Mucosa of descending colon (tissue), 3 donors: ENCODE results near the gene EIF4EBP2. TPM values are rescaled to one million over a fixed set of nuclear protein-coding genes. Genes with fewer than 3 reads are reported as not detected.

Source experiments
- ATAC-seq: fragments of 200-7000 bp; cut with Tn5 transposase; one replicate; pipeline ENCODE4 v1.9.1; 2020; ENCODE audit warnings: mild to moderate bottlenecking, moderate library complexity
- DNase-seq, 3 donors: peaks; one replicate each; pipeline ENCODE4 v3.0.0-alpha.2; 2020
- H3K36me3 ChIP-seq: fragments of 200-600 bp; one replicate; pipeline ENCODE4 v1.8.0; 2021; ENCODE audit warnings: low read depth, mild to moderate bottlenecking
- H3K4me1 ChIP-seq: fragments of 200-600 bp; one replicate; pipeline ENCODE4 v1.8.0; 2021; ENCODE audit warnings: low read depth, mild to moderate bottlenecking
- H3K4me3 ChIP-seq: fragments of 200-600 bp; one replicate; pipeline ENCODE4 v1.8.0; 2021; ENCODE audit warnings: mild to moderate bottlenecking
- H3K9me3 ChIP-seq: fragments of 200-600 bp; one replicate; pipeline ENCODE4 v1.8.0; 2021; ENCODE audit warnings: mild to moderate bottlenecking
- intact Hi-C, 2 donors: fragments of 100-400 bp; cut with DNase I in 1 of 2; cut with micrococcal nuclease in 1 of 2; formaldehyde crosslinking; loops; one replicate each; pipeline versions ENCODE4 v1.11.0 to v1.11.1; 2022; cut with DNase I, micrococcal nuclease
- total RNA-seq, 3 donors: library from RNA; stranded (reverse); fragmentation: NEBNext Ultra II Directional in 2 of 3; extraction: Animal tissue kit (Norgen Biotek cat#: 25700) in 2 of 3; gene quantifications; one replicate each; pipeline versions ENCODE4 v1.2.1 to v1.2.4, GENCODE V29; 2021 to 2023
- TF ChIP-seq, protein P1 (sequence below): fragments of 200-600 bp; IDR thresholded peaks from one replicate; pipeline ENCODE4 v1.8.0; 2022; ENCODE audit warnings: antibody characterized with exemption, mild to moderate bottlenecking
- donor health status: DM: no; HTN: no; CAD: no; lungs with moderate emphysema.
- donor health status: DM: no; HTN: no; CAD: no.
- donor health status: DM: no; HTN: yes; CAD: no.

The EIF4EBP2 gene
- total RNA-seq, 3 donors from 2014 or later = 88.1 to 131 (median 105) TPM

DNA sequence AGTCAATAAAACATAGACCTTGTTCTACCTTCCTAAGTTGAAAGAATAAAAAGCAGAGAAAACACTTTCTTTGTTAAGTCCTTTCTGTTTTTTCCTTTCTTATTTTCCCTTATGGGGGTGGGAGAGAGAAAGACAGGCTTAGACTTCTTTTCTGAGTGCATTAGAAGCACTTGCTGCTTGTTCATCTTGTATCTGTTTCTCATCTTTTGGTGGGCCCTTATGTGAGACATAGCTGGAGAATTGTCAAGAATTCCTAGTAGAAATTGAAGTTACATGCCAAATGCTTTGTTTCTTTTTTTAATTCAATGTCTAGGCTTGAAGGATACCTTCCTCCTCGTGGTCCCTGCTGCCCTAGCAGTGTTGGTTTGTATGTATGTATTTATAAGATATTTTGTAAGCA is 6.7 kb downstream of the EIF4EBP2 start:
- intact Hi-C loops = no loop called here
- DNase-seq = no peak
- Histone ChIP-seq H3K4me3 (no peak overlapping the region), H3K4me1 (peaks cover 27% of the 10 kb centered on the region), H3K9me3 (no peaks in the 10 kb centered on the region), H3K36me3 (no peaks in the 10 kb centered on the region)
- TF ChIP-seq, protein P1, sequence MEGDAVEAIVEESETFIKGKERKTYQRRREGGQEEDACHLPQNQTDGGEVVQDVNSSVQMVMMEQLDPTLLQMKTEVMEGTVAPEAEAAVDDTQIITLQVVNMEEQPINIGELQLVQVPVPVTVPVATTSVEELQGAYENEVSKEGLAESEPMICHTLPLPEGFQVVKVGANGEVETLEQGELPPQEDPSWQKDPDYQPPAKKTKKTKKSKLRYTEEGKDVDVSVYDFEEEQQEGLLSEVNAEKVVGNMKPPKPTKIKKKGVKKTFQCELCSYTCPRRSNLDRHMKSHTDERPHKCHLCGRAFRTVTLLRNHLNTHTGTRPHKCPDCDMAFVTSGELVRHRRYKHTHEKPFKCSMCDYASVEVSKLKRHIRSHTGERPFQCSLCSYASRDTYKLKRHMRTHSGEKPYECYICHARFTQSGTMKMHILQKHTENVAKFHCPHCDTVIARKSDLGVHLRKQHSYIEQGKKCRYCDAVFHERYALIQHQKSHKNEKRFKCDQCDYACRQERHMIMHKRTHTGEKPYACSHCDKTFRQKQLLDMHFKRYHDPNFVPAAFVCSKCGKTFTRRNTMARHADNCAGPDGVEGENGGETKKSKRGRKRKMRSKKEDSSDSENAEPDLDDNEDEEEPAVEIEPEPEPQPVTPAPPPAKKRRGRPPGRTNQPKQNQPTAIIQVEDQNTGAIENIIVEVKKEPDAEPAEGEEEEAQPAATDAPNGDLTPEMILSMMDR = no peak
- no peak for ATAC-seq

GRCh38 chr10:70412356-70412755 is 8.4 kb downstream of the EIF4EBP2 start:
- H3K9me3 ChIP-seq = no peaks in the 10 kb centered on the region
- ATAC-seq (no peak), DNase-seq (no peak)
- TF ChIP-seq, protein P1 = no peak
- no peaks in the 10 kb centered on the region for H3K36me3 ChIP-seq
- intact Hi-C loops = no loop called here
- H3K4me1 ChIP-seq = peaks cover 15% of the 10 kb centered on the region
- no peak overlapping the region for H3K4me3 ChIP-seq

DNA sequence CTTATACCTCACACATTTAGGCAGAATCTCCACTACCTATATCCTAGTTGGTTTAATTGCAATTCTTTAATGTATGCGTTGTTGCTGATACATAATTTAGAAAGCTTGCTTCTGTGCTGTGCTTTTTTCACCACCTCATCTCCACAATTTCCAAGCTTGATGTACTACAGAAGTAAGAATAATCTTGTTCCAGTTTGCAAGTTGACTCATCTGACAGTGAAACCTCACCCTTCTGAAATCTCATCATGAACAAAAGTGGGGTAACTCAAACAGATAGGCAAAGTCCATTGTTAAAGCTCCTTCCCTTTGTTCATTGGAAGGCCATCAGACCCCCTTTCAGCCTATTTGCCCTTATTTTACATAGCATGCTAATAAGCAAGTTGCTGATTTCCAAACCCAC is 13.6 kb downstream of the EIF4EBP2 start:
- no peak for DNase-seq
- Histone ChIP-seq H3K9me3 (no peaks in the 10 kb centered on the region), H3K4me3 (no peak overlapping the region), H3K36me3 (peaks cover 11% of the 10 kb centered on the region), H3K4me1 (peaks cover 2% of the 10 kb centered on the region)
- intact Hi-C loops = no loop called here
- TF ChIP-seq, protein P1 = no peak
- no peak for ATAC-seq

DNA sequence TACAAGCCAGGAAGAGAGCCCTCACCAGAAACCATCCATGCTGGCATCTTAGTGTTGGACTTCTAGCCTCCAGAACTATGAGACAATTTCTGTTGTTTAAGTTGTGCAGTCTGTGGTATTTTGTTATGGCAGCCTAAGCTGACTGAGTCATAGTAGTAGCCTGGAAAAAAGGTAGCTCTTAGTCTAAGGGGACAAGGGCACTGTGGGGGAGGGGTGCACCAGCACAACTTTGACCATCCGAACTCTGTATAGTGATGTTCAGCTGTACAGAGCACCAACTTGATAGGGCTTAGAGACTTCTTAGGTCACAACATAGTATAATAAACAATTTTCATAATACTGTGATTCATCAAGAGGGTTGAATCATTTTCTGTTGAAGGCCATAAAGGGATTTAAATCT is 14.3 kb downstream of the EIF4EBP2 start:
- intact Hi-C loops = no loop called here
- TF ChIP-seq, protein P1 = no peak
- Histone ChIP-seq H3K4me1 (no peaks in the 10 kb centered on the region), H3K9me3 (no peaks in the 10 kb centered on the region), H3K36me3 (peaks cover 11% of the 10 kb centered on the region), H3K4me3 (no peak overlapping the region)
- DNase-seq = no peak
- ATAC-seq = peak; percentile 46

GRCh38 chr10:70418713-70419112 is 14.8 kb downstream of the EIF4EBP2 start:
- ATAC-seq = no peak

More at GRCh38 chr10:70418713-70419112, 14.8 kb downstream of the EIF4EBP2 start:
- Histone ChIP-seq H3K9me3 (no peaks in the 10 kb centered on the region), H3K4me3 (no peak overlapping the region), H3K36me3 (peaks cover 14% of the 10 kb centered on the region), H3K4me1 (no peaks in the 10 kb centered on the region)
- intact Hi-C loops = no loop called here
- TF ChIP-seq, protein P1 = no peak
- no peak for DNase-seq
